SU-DHL-6 (cell line): Measurements from ENCODE around the gene GET4.

Experiments used
- H2AFZ ChIP-seq: fragments of 200-600 bp; sonication (generic); 2 replicates; pipeline ENCODE4 v1.6.1; 2014; ENCODE audit warnings: low read depth, mild to moderate bottlenecking, moderate library complexity, mixed read lengths, antibody characterized with exemption, low read length; ENCODE audit not compliant: severe bottlenecking
- H3F3A ChIP-seq: fragments of 200-600 bp; shearing (Covaris generic); 2 replicates; pipeline ENCODE4 v1.6.0; 2016; ENCODE audit warnings: antibody characterized with exemption, mild to moderate bottlenecking; ENCODE audit not compliant: insufficient read depth
- H3K27ac ChIP-seq: fragments of 200-600 bp; sonication (generic); 2 replicates; pipeline ENCODE4 v1.5.1; 2016; ENCODE audit warnings: low read depth, mild to moderate bottlenecking, low read length, moderate library complexity, mixed read lengths
- H3K27me3 ChIP-seq: fragments of 200-600 bp; sonication (generic), shearing (Covaris generic); 2 replicates; pipeline ENCODE4 v1.6.0; 2014; ENCODE audit warnings: mild to moderate bottlenecking, low read length
- H3K36me3 ChIP-seq: fragments of 200-600 bp; sonication (generic); 2 replicates; pipeline ENCODE4 v1.6.1; 2014; ENCODE audit warnings: mild to moderate bottlenecking, low read length, mixed read lengths
- H3K4me2 ChIP-seq: fragments of 300-600, 200-600 bp; shearing (Covaris generic), sonication (generic); 2 replicates; pipeline ENCODE4 v1.6.0; 2014; ENCODE audit warnings: low read length, low read depth, mild to moderate bottlenecking; ENCODE audit not compliant: poor library complexity, severe bottlenecking
- H3K4me3 ChIP-seq: fragments of 200-600 bp; sonication (generic); 2 replicates; pipeline ENCODE4 v1.5.1; 2014; ENCODE audit warnings: antibody characterized with exemption, low read length, mild to moderate bottlenecking, mixed read lengths; ENCODE audit not compliant: insufficient read depth, poor library complexity, severe bottlenecking
- H3K79me2 ChIP-seq: fragments of 200-600 bp; sonication (generic); 2 replicates; pipeline ENCODE4 v1.6.1; 2014; ENCODE audit warnings: mild to moderate bottlenecking, low read length, moderate library complexity; ENCODE audit not compliant: insufficient read depth
- H3K9ac ChIP-seq: fragments of 200-600 bp; sonication (generic); 2 replicates; pipeline ENCODE4 v1.7.0; 2014; ENCODE audit warnings: mild to moderate bottlenecking, low read length
- H3K9me2 ChIP-seq: fragments of 200-600 bp; sonication (generic); replicated peaks from 2 replicates; pipeline ENCODE4 v1.6.1; 2014; ENCODE audit warnings: low read length; ENCODE audit not compliant: insufficient read depth
- H3K9me3 ChIP-seq: fragments of 200-600 bp; sonication (generic); 2 replicates; pipeline ENCODE4 v1.6.1; 2014; ENCODE audit warnings: low read length, mixed read lengths; ENCODE audit not compliant: insufficient read depth
- H4K20me1 ChIP-seq: fragments of 200-600 bp; sonication (generic); 2 replicates; pipeline ENCODE4 v1.6.1; 2014; ENCODE audit warnings: low read depth, mild to moderate bottlenecking, antibody characterized with exemption, low read length, moderate library complexity, mixed read lengths
- CTCF ChIP-seq: fragments of 200-600 bp; sonication (generic); IDR thresholded peaks from one replicate; pipeline ENCODE4 v1.5.1; 2017; ENCODE audit warnings: antibody characterized with exemption, mild to moderate bottlenecking, low read length, moderate library complexity; ENCODE audit not compliant: insufficient read depth, poor library complexity, severe bottlenecking
- EZH2phosphoT487 ChIP-seq: fragments of 200-600 bp; sonication (generic), shearing (Covaris generic); conservative IDR thresholded peaks from 2 replicates; pipeline ENCODE4 v1.6.1; 2018; ENCODE audit warnings: mild to moderate bottlenecking, antibody characterized with exemption, low read length, moderate library complexity, mixed read lengths

Gene GET4

DNA sequence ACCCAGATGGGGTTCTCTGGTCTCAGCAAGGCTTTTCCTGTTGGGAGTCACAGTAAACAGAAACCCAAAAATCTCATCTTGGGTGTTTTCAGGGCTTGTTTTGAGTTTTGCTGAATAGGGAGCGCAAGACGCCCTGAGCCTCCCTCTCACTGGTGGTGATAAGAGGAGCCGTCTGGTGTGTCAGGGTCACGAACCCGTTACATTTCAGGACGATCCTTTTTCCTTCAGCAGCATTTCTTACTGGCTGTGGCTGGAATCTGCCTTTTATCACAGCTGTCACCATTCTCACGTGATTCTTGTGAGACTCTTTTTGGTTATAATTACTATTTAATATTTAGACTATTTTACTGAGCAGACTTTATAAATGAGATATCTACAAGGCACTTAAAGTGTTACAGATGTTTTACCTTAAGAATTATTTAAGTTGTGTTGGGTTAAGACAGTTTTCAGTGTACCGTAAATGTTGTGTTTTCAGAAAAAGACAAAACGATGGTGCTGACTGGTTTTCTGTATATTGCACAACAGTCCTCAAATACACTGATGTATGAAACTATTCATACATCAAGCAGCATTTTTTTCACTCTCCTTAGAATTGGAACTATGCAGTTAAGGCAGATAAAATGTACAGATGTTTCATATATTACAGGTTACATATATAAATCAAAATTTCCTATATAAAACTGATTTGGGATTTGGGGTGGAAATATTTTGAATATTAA is 2.2 kb upstream of the GET4 start:
- TF ChIP-seq EZH2phosphoT487: no peak
- TF ChIP-seq CTCF: no peak
- peak overlapping the region; percentile 31 for H3K4me2 ChIP-seq
- H3K27ac ChIP-seq: peak overlapping the region; percentile 34; the same call in 1 of the 2 replicates

GRCh38 chr7:875051-875450 is 1.3 kb upstream of the GET4 start:
- H3K27me3 ChIP-seq: no peaks in the 10 kb centered on the region
- no peak overlapping the region for H3K4me3 ChIP-seq
- H3K36me3 ChIP-seq: no peaks in the 10 kb centered on the region; the same call in 1 of the 2 replicates
- H4K20me1 ChIP-seq: no peaks in the 10 kb centered on the region
- peak overlapping the region; percentile 18; the same call in 1 of the 2 replicates for H3K9ac ChIP-seq
- H3K27ac ChIP-seq: peak overlapping the region; percentile 34; the same call in 1 of the 2 replicates
- H3K9me2 ChIP-seq: no peaks in the 10 kb centered on the region
- H3K9me3 ChIP-seq: no peaks in the 10 kb centered on the region
- H3F3A ChIP-seq: peaks cover 20% of the 10 kb centered on the region
- H2AFZ ChIP-seq: no peak overlapping the region
- H3K79me2 ChIP-seq: peaks cover 31% of the 10 kb centered on the region
- TF ChIP-seq EZH2phosphoT487: no peak
- TF ChIP-seq CTCF: no peak
- H3K4me2 ChIP-seq: no peak overlapping the region

More for the DNA sequence above, 2.2 kb upstream of the GET4 start:
- no peak overlapping the region for H3K4me3 ChIP-seq
- H3K36me3 ChIP-seq: no peaks in the 10 kb centered on the region; the same call in 1 of the 2 replicates
- peak overlapping the region; percentile 50 for H2AFZ ChIP-seq
- no peaks in the 10 kb centered on the region for H3K9me3 ChIP-seq
- H3F3A ChIP-seq: peaks cover 20% of the 10 kb centered on the region
- H3K27me3 ChIP-seq: no peaks in the 10 kb centered on the region
- no peaks in the 10 kb centered on the region for H4K20me1 ChIP-seq
- peaks cover 23% of the 10 kb centered on the region for H3K79me2 ChIP-seq
- no peaks in the 10 kb centered on the region for H3K9me2 ChIP-seq
- peak overlapping the region; percentile 10; the same call in 1 of the 2 replicates for H3K9ac ChIP-seq

DNA sequence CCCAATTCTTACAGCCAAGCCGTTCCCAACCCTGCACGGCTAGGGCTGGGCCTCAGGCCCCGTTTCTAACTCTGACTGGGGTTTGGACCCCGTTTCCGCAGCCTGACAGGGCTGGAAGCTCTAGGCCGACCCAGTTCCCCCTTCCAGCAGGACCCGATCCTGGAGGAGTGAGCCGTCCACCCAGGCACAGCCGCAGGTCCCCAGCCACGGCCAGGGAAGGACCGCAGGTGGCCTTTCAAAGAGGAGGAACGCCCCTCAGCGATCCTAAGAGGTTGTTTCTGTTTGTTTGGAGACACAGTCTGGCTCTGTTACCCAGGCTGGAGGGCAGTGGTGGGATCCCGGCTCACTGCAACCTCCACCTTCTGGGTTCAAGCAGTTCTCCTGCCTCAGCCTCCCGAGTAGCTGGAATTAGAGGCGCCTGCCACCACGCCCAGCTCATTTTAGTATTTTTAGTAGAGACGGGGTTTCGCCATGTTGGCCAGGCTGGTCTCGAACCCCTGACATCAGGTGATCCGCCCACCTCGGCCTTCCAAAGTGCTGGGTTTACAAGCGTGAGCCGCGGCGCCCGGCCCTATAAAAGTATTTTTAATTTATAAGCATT is 778 bp upstream of the GET4 start:
- Histone ChIP-seq H3K9me3 (no peaks in the 10 kb centered on the region), H3K27ac (peak overlapping the region; percentile 34; the same call in 1 of the 2 replicates), H3K9me2 (no peaks in the 10 kb centered on the region), H4K20me1 (no peaks in the 10 kb centered on the region), H2AFZ (peak overlapping the region; percentile 39), H3K4me2 (peak overlapping the region; percentile 51), H3K79me2 (peaks cover 36% of the 10 kb centered on the region), H3K4me3 (peak overlapping the region; percentile 21), H3K9ac (peak overlapping the region; percentile 18), H3K27me3 (no peaks in the 10 kb centered on the region), H3K36me3 (no peaks in the 10 kb centered on the region; the same call in 1 of the 2 replicates), H3F3A (peaks cover 20% of the 10 kb centered on the region)
- TF ChIP-seq CTCF (no peak), EZH2phosphoT487 (no peak)
